ENCODE data around the gene GSTK1. TPM values are rescaled to one million over a fixed set of nuclear protein-coding genes. Genes with fewer than 3 reads are reported as not detected.
"Not testable (repeated sequence)": the region's sequence is repeated elsewhere in the genome, so short reads cannot be mapped to it uniquely, and the experiment has no call there.

GSTK1 gene
- 130 and 132 TPM in 2 replicates for polyA plus RNA-seq (2013)

GRCh38 chr7:143263266-143264195 is at the start of gene GSTK1:
Gene GSTK1, plus strand, starts transcription at chr7:143263441. Its CDS starts 73 bp downstream, at chr7:143263514.
- Histone ChIP-seq H2AK5ac (ENCODE audit: low read length) (peak within 1 kb of the TSS; percentile 87), H2AFZ (ENCODE audit: insufficient read depth, low read length, poor library complexity) (peak within 1 kb of the TSS; percentile 100), H3K14ac (ENCODE audit: low read length) (peak within 1 kb of the TSS; percentile 99), H3K18ac (ENCODE audit: low read length) (peak within 1 kb of the TSS; percentile 95), H3K79me1 (ENCODE audit: low read length) (peaks cover 7% of the 10 kb centered on the region), H2BK120ac (ENCODE audit: insufficient read depth, low read length, poor library complexity) (peak within 1 kb of the TSS; percentile 92), H3K27me3 (ENCODE audit: insufficient read depth, low read length) (no peaks in the 10 kb centered on the region), H3K4me2 (ENCODE audit: low read length) (peak within 1 kb of the TSS; percentile 77), H3K9ac (ENCODE audit: low read length) (peak within 1 kb of the TSS; percentile 93), H3K4me3 (ENCODE audit: low read depth, low read length) (peak within 1 kb of the TSS; percentile 93), H3K4me1 (ENCODE audit: control insufficient read depth in 1 of 2, insufficient read depth in 2 of 2, low read length in 2 of 2) (peaks cover 4 to 10% of the 10 kb centered on the region in 2 experiments), H2BK5ac (ENCODE audit: low read depth, low read length, poor library complexity) (peak within 1 kb of the TSS; percentile 95), H4K8ac (ENCODE audit: low read depth, low read length) (peak within 1 kb of the TSS; percentile 98), H3K9me3 (ENCODE audit: insufficient read depth, low read depth, low read length) (no peaks in the 10 kb centered on the region), H3K79me2 (ENCODE audit: control insufficient read depth, insufficient read depth, low read length, poor library complexity) (peaks cover 8% of the 10 kb centered on the region), H3K23ac (ENCODE audit: low read length) (no peak within 1 kb of the TSS), H3K27ac (ENCODE audit: low read depth, low read length) (peak within 1 kb of the TSS; percentile 54), H4K12ac (ENCODE audit: low read depth, low read length) (peak within 1 kb of the TSS; percentile 98), H3K4ac (ENCODE audit: low read depth, low read length) (peak within 1 kb of the TSS; percentile 85), H4K91ac (ENCODE audit: low read depth, low read length) (peak within 1 kb of the TSS; percentile 94), H3K36me3 (ENCODE audit: control insufficient read depth in 1 of 2, insufficient read depth in 2 of 2, low read length in 2 of 2) (peaks cover 19% of the 10 kb centered on the region in 2 experiments), H2BK12ac (ENCODE audit: low read length) (peak within 1 kb of the TSS; percentile 29)
- WGBS (ENCODE audit: extremely low coverage, insufficient coverage, insufficient read length): no CpG with 5 or more reads among the region's 48 CpGs
- DNase-seq: peak; percentile 66 to 76

- H3K14ac ChIP-seq (ENCODE audit: low read length); H2AK5ac ChIP-seq (ENCODE audit: low read length); H3K36me3 ChIP-seq (ENCODE audit: control insufficient read depth in 1 of 2, insufficient read depth in 2 of 2, low read length in 2 of 2); H2BK120ac ChIP-seq (ENCODE audit: insufficient read depth, low read length, poor library complexity); H2BK12ac ChIP-seq (ENCODE audit: low read length); H3K9ac ChIP-seq (ENCODE audit: low read length); DNase-seq; H4K8ac ChIP-seq (ENCODE audit: low read depth, low read length); H4K12ac ChIP-seq (ENCODE audit: low read depth, low read length); H3K27me3 ChIP-seq (ENCODE audit: insufficient read depth, low read length); H4K91ac ChIP-seq (ENCODE audit: low read depth, low read length); H3K27ac ChIP-seq (ENCODE audit: low read depth, low read length); H3K79me2 ChIP-seq (ENCODE audit: control insufficient read depth, insufficient read depth, low read length, poor library complexity); H2BK5ac ChIP-seq (ENCODE audit: low read depth, low read length, poor library complexity); H3K23ac ChIP-seq (ENCODE audit: low read length); H3K18ac ChIP-seq (ENCODE audit: low read length); H3K4me2 ChIP-seq (ENCODE audit: low read length); H3K9me3 ChIP-seq (ENCODE audit: insufficient read depth, low read depth, low read length); H2AFZ ChIP-seq (ENCODE audit: insufficient read depth, low read length, poor library complexity); H3K4me3 ChIP-seq (ENCODE audit: low read depth, low read length); H3K4ac ChIP-seq (ENCODE audit: low read depth, low read length): not testable (repeated sequence)
- Histone ChIP-seq H3K4me1 (ENCODE audit: control insufficient read depth in 1 of 2, insufficient read depth in 2 of 2, low read length in 2 of 2) (peaks cover 12 to 16% of the 10 kb centered on the region in 2 experiments), H3K79me1 (ENCODE audit: low read length) (peaks cover 11% of the 10 kb centered on the region)
- no CpG with 5 or more reads among the region's 4 CpGs for WGBS (ENCODE audit: extremely low coverage, insufficient coverage, insufficient read length)
Observed at GRCh38 chr7:143213478-143213877, 49.8 kb upstream of the GSTK1 start.

- Histone ChIP-seq H3K4ac (ENCODE audit: low read depth, low read length) (no peak overlapping the region), H4K91ac (ENCODE audit: low read depth, low read length) (no peak overlapping the region), H4K8ac (ENCODE audit: low read depth, low read length) (no peak overlapping the region), H2BK5ac (ENCODE audit: low read depth, low read length, poor library complexity) (no peak overlapping the region), H3K4me1 (ENCODE audit: control insufficient read depth in 1 of 2, insufficient read depth in 2 of 2, low read length in 2 of 2) (peaks cover 4 to 6% of the 10 kb centered on the region in 2 experiments), H3K4me2 (ENCODE audit: low read length) (no peak overlapping the region), H3K79me2 (ENCODE audit: control insufficient read depth, insufficient read depth, low read length, poor library complexity) (no peaks in the 10 kb centered on the region), H3K27me3 (ENCODE audit: insufficient read depth, low read length) (no peaks in the 10 kb centered on the region), H3K27ac (ENCODE audit: low read depth, low read length) (no peak overlapping the region), H3K23ac (ENCODE audit: low read length) (no peak overlapping the region), H3K36me3 (ENCODE audit: control insufficient read depth in 1 of 2, insufficient read depth in 2 of 2, low read length in 2 of 2) (no peaks in the 10 kb centered on the region), H2AFZ (ENCODE audit: insufficient read depth, low read length, poor library complexity) (no peak overlapping the region), H3K4me3 (ENCODE audit: low read depth, low read length) (no peak overlapping the region), H3K18ac (ENCODE audit: low read length) (no peak overlapping the region), H3K9ac (ENCODE audit: low read length) (no peak overlapping the region), H3K14ac (ENCODE audit: low read length) (no peak overlapping the region), H2BK120ac (ENCODE audit: insufficient read depth, low read length, poor library complexity) (no peak overlapping the region), H2AK5ac (ENCODE audit: low read length) (no peak overlapping the region), H4K12ac (ENCODE audit: low read depth, low read length) (no peak overlapping the region), H2BK12ac (ENCODE audit: low read length) (no peak overlapping the region), H3K9me3 (ENCODE audit: insufficient read depth, low read depth, low read length) (no peaks in the 10 kb centered on the region), H3K79me1 (ENCODE audit: low read length) (peaks cover 6% of the 10 kb centered on the region)
- peak; percentile 57 to 98 for DNase-seq
- WGBS (ENCODE audit: extremely low coverage, insufficient coverage, insufficient read length): no CpG with 5 or more reads among the region's 8 CpGs
Observed at GRCh38 chr7:143214789-143215679, 48.2 kb upstream of the GSTK1 start.

- Histone ChIP-seq H2BK12ac (ENCODE audit: low read length) (no peak overlapping the region), H4K12ac (ENCODE audit: low read depth, low read length) (no peak overlapping the region), H3K9me3 (ENCODE audit: insufficient read depth, low read depth, low read length) (no peaks in the 10 kb centered on the region), H3K4me3 (ENCODE audit: low read depth, low read length) (no peak overlapping the region), H2AK5ac (ENCODE audit: low read length) (no peak overlapping the region), H3K18ac (ENCODE audit: low read length) (no peak overlapping the region), H3K23ac (ENCODE audit: low read length) (no peak overlapping the region), H2AFZ (ENCODE audit: insufficient read depth, low read length, poor library complexity) (no peak overlapping the region), H4K91ac (ENCODE audit: low read depth, low read length) (no peak overlapping the region), H3K79me1 (ENCODE audit: low read length) (no peaks in the 10 kb centered on the region), H3K79me2 (ENCODE audit: control insufficient read depth, insufficient read depth, low read length, poor library complexity) (no peaks in the 10 kb centered on the region), H3K27ac (ENCODE audit: low read depth, low read length) (no peak overlapping the region), H3K4me2 (ENCODE audit: low read length) (no peak overlapping the region), H3K27me3 (ENCODE audit: insufficient read depth, low read length) (no peaks in the 10 kb centered on the region), H2BK5ac (ENCODE audit: low read depth, low read length, poor library complexity) (no peak overlapping the region), H3K4me1 (ENCODE audit: control insufficient read depth in 1 of 2, insufficient read depth in 2 of 2, low read length in 2 of 2) (peaks cover 0 to 2% of the 10 kb centered on the region in 2 experiments), H3K36me3 (ENCODE audit: control insufficient read depth in 1 of 2, insufficient read depth in 2 of 2, low read length in 2 of 2) (no peaks in the 10 kb centered on the region), H3K9ac (ENCODE audit: low read length) (no peak overlapping the region), H3K14ac (ENCODE audit: low read length) (no peak overlapping the region), H3K4ac (ENCODE audit: low read depth, low read length) (no peak overlapping the region), H4K8ac (ENCODE audit: low read depth, low read length) (no peak overlapping the region), H2BK120ac (ENCODE audit: insufficient read depth, low read length, poor library complexity) (no peak overlapping the region)
- no CpG with 5 or more reads among the region's 6 CpGs for WGBS (ENCODE audit: extremely low coverage, insufficient coverage, insufficient read length)
- DNase-seq: peak; percentile 17 to 39
Observed at GRCh38 chr7:143216151-143216550, 47.1 kb upstream of the GSTK1 start.
